Naive thymus-derived CD4-positive, alpha-beta T cell (primary cell): Measurements from ENCODE around the gene C4orf36. TPM values are rescaled to one million over a fixed set of nuclear protein-coding genes. Genes with fewer than 3 reads are reported as not detected.
A peak's percentile ranks its signal among the peaks of the same experiment; 100 is the strongest.

Experiments
- ATAC-seq: fragments of 150-1000 bp; cut with Tn5 transposase; 2 replicates; pipeline ENCODE4 v1.10.0; 2021; ENCODE audit warnings: mild to moderate bottlenecking, moderate library complexity
- CTCF ChIA-PET: fragments of 350-600 bp; sonication (Branson Sonifier 250); formaldehyde crosslinking; loops from one replicate; lab custom pipeline; 2021; ENCODE audit warnings: antibody characterized with exemption; lab: Charles Lee
- POLR2A ChIA-PET: fragments of 350-600 bp; sonication (Branson Sonifier 250); formaldehyde crosslinking; loops from one replicate; lab custom pipeline; 2021; ENCODE audit warnings: antibody characterized with exemption, inconsistent platforms; lab: Charles Lee
- DNase-seq, 9 donors: peaks; one replicate each; pipeline versions ENCODE4 v3.0.0 to v3.0.0-alpha.2; 2020 to 2022; ENCODE audit warnings: mixed read lengths in 1 of 9
- H3K27ac ChIP-seq: one replicate; pipeline ENCODE4 v1.7.0; 2013; ENCODE audit warnings: mild to moderate bottlenecking, low read depth, low read length, moderate library complexity
- H3K27me3 ChIP-seq, 2 donors: one replicate each; pipeline ENCODE4 v1.7.0; 2013; ENCODE audit warnings: low read length in 2 of 2, mild to moderate bottlenecking in 2 of 2, moderate library complexity in 2 of 2; ENCODE audit not compliant: control insufficient read depth in 2 of 2, insufficient read depth in 2 of 2
- H3K36me3 ChIP-seq, 3 experiments: 1 replicate in 2 of 3; 2 replicates in 1 of 3; pipeline ENCODE4 v1.7.0; 2013; ENCODE audit warnings: low read length in 3 of 3, mild to moderate bottlenecking in 3 of 3, moderate library complexity in 1 of 3; ENCODE audit not compliant: insufficient read depth in 3 of 3, control insufficient read depth in 2 of 3
- H3K4me1 ChIP-seq, 2 donors: one replicate each; pipeline ENCODE4 v1.7.0; 2013; ENCODE audit warnings: low read length in 2 of 2, mild to moderate bottlenecking in 2 of 2, moderate library complexity in 1 of 2; ENCODE audit not compliant: control insufficient read depth in 2 of 2, insufficient read depth in 2 of 2
- H3K4me3 ChIP-seq: 2 replicates; pipeline ENCODE4 v1.7.0; 2013; ENCODE audit warnings: mild to moderate bottlenecking, low read length
- H3K9me3 ChIP-seq, 3 experiments: 1 replicate in 2 of 3; 2 replicates in 1 of 3; pipeline ENCODE4 v1.7.0; 2013; ENCODE audit warnings: low read length in 3 of 3; ENCODE audit not compliant: control insufficient read depth in 2 of 3
- H3K27ac Mint-ChIP-seq, 9 donors: one replicate each; pipeline ENCODE4 v1.8.0; 2020 to 2022; ENCODE audit warnings: mixed read lengths in 9 of 9, mild to moderate bottlenecking in 8 of 9, moderate library complexity in 5 of 9, inconsistent platforms in 2 of 9
- H3K27me3 Mint-ChIP-seq, 5 donors: one replicate each; pipeline ENCODE4 v1.8.0; 2021 to 2022; ENCODE audit warnings: mixed read lengths in 5 of 5, mild to moderate bottlenecking in 1 of 5
- H3K36me3 Mint-ChIP-seq, 5 donors: one replicate each; pipeline ENCODE4 v1.8.0; 2020 to 2022; ENCODE audit warnings: mixed read lengths in 5 of 5, mild to moderate bottlenecking in 3 of 5, inconsistent platforms in 1 of 5
- H3K4me1 Mint-ChIP-seq, 7 donors: one replicate each; pipeline ENCODE4 v1.8.0; 2020 to 2022; ENCODE audit warnings: mixed read lengths in 7 of 7, mild to moderate bottlenecking in 3 of 7, inconsistent platforms in 1 of 7
- H3K4me3 Mint-ChIP-seq, 10 donors: one replicate each; pipeline ENCODE4 v1.8.0; 2020 to 2022; ENCODE audit warnings: mild to moderate bottlenecking in 10 of 10, mixed read lengths in 10 of 10, moderate library complexity in 6 of 10, inconsistent platforms in 2 of 10
- H3K9me3 Mint-ChIP-seq, 11 donors: one replicate each; pipeline ENCODE4 v1.8.0; 2020 to 2022; ENCODE audit warnings: mixed read lengths in 11 of 11, mild to moderate bottlenecking in 4 of 11, inconsistent platforms in 1 of 11, moderate library complexity in 1 of 11
- intact Hi-C, 2 donors: fragments of 100-400 bp; cut with micrococcal nuclease; formaldehyde crosslinking; loops; one replicate each; pipeline ENCODE4 v1.15.1; 2023
- polyA plus RNA-seq, 2 donors: library from polyadenylated mRNA; unstranded; fragments of 300-500 nt; fragmentation: Illumina TruSeq; gene quantifications; one replicate each; pipeline ENCODE4 v1.2.3, GENCODE V29; 2021
- total RNA-seq, 6 experiments: library from RNA in 5 of 6; stranded (reverse) in 5 of 6; gene quantifications; 1 replicate in 5 of 6; 2 replicates in 1 of 6; pipeline ENCODE4 v1.2.3 and lab custom pipeline; 2021 to 2026

The C4orf36 gene
- total and polyA plus RNA-seq, 7 experiments from 2014 or later = not detected

DNA sequence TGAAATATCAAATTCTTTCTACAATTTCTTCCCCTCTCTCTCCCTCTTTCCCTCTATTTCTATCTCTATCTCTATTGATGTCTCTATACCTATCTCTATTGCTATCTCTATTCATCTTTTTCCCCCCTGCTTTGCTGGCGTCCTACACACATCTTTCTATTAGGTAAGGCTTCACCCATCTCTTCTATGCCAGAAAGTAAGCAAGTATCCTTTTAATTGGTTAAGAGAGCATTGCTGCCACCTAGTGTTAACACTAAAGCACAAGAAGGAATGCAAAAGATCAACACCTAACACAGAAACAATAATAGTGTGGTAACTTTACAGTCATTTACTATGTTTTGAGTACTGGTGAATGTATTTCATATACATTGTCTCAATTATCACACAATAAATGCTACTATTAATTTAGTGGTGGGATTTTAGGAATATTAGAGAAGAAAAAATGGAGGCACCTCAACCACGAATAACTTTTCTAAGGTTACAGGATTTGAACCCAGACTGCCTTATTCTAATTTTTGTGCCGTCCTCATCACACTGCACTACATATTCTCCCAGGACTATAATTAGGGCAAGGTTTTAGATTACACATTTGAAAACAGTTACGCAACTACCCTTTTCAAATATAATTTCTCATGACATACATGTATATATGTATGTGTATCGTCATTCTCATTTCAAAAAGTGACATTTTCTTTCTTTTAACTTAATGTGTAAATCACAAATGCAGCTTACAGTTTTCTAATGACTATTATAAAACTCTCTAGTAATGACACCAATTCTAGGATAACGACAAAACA, 3.7 kb upstream of the C4orf36 start:
- CTCF ChIA-PET = no interaction called here
- Histone ChIP-seq H3K36me3 (no peaks in the 10 kb centered on the region), H3K4me1 (peaks cover 0 to 8% of the 10 kb centered on the region in 2 donors), H3K27me3 (peaks cover 0 to 3% of the 10 kb centered on the region in 2 donors), H3K27ac (no peak overlapping the region), H3K9me3 (no peaks in the 10 kb centered on the region), H3K4me3 (no peak overlapping the region)
- intact Hi-C loops = loop anchor here (1.0 to 10.0 kb wide), 5 partner anchors 299 to 1811 kb away; no protein-coding TSS in a partner anchor
- Mint-ChIP-seq H3K4me3 (no peak overlapping the region), H3K4me1 (peaks cover 0 to 12% (median 7%) of the 10 kb centered on the region in 7 donors), H3K36me3 (no peaks in the 10 kb centered on the region), H3K27me3 (peaks cover 16 to 19% (median 17%) of the 10 kb centered on the region in 5 donors), H3K27ac (no peak overlapping the region), H3K9me3 (no peaks in the 10 kb centered on the region)
- ATAC-seq (peak; percentile 68), DNase-seq (peak in 5 of 9 donors; percentile 32 to 55 (median 47))
- POLR2A ChIA-PET = no interaction called here

DNA sequence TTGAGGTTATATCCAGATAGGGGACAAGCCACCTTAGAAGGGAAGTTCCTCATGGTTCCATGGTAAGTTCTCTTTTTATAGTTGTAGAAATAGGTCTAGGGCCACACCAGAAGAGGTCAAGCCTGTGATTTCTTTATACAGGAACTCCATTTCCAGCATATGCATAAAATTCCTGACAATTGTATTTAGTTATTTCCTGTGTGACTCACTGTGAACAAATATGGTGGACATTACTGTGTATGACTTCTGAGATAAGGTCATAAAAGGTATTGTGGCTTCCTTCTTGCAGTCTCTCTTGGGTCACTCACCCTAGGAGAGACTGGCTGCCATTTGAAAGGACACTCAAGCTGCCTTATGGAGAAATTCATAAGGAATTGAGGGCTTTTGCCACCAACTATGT, 2.2 kb upstream of the C4orf36 start:
- H3K4me1 Mint-ChIP-seq = peaks cover 0 to 12% (median 7%) of the 10 kb centered on the region in 7 donors
- no peak overlapping the region for H3K27ac Mint-ChIP-seq
- Histone ChIP-seq H3K4me1 (peaks cover 0 to 8% of the 10 kb centered on the region in 2 donors), H3K27me3 (peaks cover 0 to 3% of the 10 kb centered on the region in 2 donors), H3K27ac (no peak overlapping the region), H3K4me3 (no peak overlapping the region), H3K9me3 (no peaks in the 10 kb centered on the region), H3K36me3 (no peaks in the 10 kb centered on the region)
- no peaks in the 10 kb centered on the region for H3K9me3 Mint-ChIP-seq
- H3K27me3 Mint-ChIP-seq = peaks cover 24 to 31% (median 25%) of the 10 kb centered on the region in 5 donors
- H3K4me3 Mint-ChIP-seq = no peak overlapping the region
- CTCF ChIA-PET = interaction anchor here (1.0 to 1.2 kb wide), 2 partner anchors 396 to 399 kb away, joined by 5 read pairs; no protein-coding TSS in a partner anchor
- intact Hi-C loops = loop anchor here (10.0 kb wide), 2 partner anchors 850 to 1810 kb away; no protein-coding TSS in a partner anchor
- ATAC-seq = no peak
- POLR2A ChIA-PET = no interaction called here
- H3K36me3 Mint-ChIP-seq = no peaks in the 10 kb centered on the region
- DNase-seq = no peak

GRCh38 chr4:86893136-86893535, 914 bp upstream of the C4orf36 start:
- H3K36me3 Mint-ChIP-seq = no peaks in the 10 kb centered on the region
- intact Hi-C loops = loop anchor here (10.0 kb wide), 2 partner anchors 848 to 1808 kb away; no protein-coding TSS in a partner anchor

GRCh38 chr4:86892636-86892960, 376 bp upstream of the C4orf36 start:
- H3K4me3 ChIP-seq = peak overlapping the region; percentile 40
- peak in 1 of 9 donors; percentile 8 for DNase-seq
- Mint-ChIP-seq H3K27ac (no peak overlapping the region), H3K4me1 (peaks cover 0 to 12% (median 7%) of the 10 kb centered on the region in 7 donors), H3K36me3 (peaks cover 0 to 4% (median 4%) of the 10 kb centered on the region in 5 donors), H3K27me3 (peaks cover 25 to 40% (median 27%) of the 10 kb centered on the region in 5 donors), H3K4me3 (peak overlapping the region; percentile 54 to 86 (median 80)), H3K9me3 (peaks cover 0 to 2% (median 0%) of the 10 kb centered on the region in 11 donors)
- H3K27ac ChIP-seq = no peak overlapping the region
- no peaks in the 10 kb centered on the region for H3K36me3 ChIP-seq
- peaks cover 0 to 3% of the 10 kb centered on the region in 2 donors for H3K27me3 ChIP-seq
- peaks cover 0 to 8% of the 10 kb centered on the region in 2 donors for H3K4me1 ChIP-seq
- ChIA-PET CTCF (interaction anchor here (1.3 kb wide), 1 partner anchor 9 kb away, joined by 4 read pairs; no protein-coding TSS in a partner anchor), POLR2A (no interaction called here)
- H3K9me3 ChIP-seq = no peaks in the 10 kb centered on the region
- intact Hi-C loops = loop anchor here (10.0 kb wide), 2 partner anchors 848 to 1808 kb away; no protein-coding TSS in a partner anchor
- ATAC-seq = peak; percentile 27

More at GRCh38 chr4:86893136-86893535, 914 bp upstream of the C4orf36 start:
- ChIA-PET POLR2A (no interaction called here), CTCF (interaction anchor here (1.3 kb wide), 1 partner anchor 9 kb away, joined by 4 read pairs; no protein-coding TSS in a partner anchor)
- H3K27ac ChIP-seq = no peak overlapping the region
- ATAC-seq (no peak), DNase-seq (no peak)
- peaks cover 0 to 12% (median 7%) of the 10 kb centered on the region in 7 donors for H3K4me1 Mint-ChIP-seq
- peaks cover 25 to 40% (median 27%) of the 10 kb centered on the region in 5 donors for H3K27me3 Mint-ChIP-seq
- peaks cover 0 to 8% of the 10 kb centered on the region in 2 donors for H3K4me1 ChIP-seq
- no peak overlapping the region for H3K4me3 ChIP-seq
- H3K27me3 ChIP-seq = peaks cover 0 to 3% of the 10 kb centered on the region in 2 donors
- no peaks in the 10 kb centered on the region for H3K36me3 ChIP-seq
- H3K27ac Mint-ChIP-seq = no peak overlapping the region
- H3K9me3 ChIP-seq = no peaks in the 10 kb centered on the region
- no peaks in the 10 kb centered on the region for H3K9me3 Mint-ChIP-seq
- peak overlapping the region; percentile 54 to 86 (median 80) for H3K4me3 Mint-ChIP-seq

GRCh38 chr4:86890790-86891189, 1.4 kb downstream of the C4orf36 start:
- intact Hi-C loops = loop anchor here (10.0 kb wide), 2 partner anchors 846 to 1806 kb away; no protein-coding TSS in a partner anchor
- Histone ChIP-seq H3K36me3 (no peaks in the 10 kb centered on the region), H3K4me3 (no peak overlapping the region), H3K27ac (no peak overlapping the region), H3K27me3 (peaks cover 0 to 3% of the 10 kb centered on the region in 2 donors), H3K4me1 (peaks cover 0 to 8% of the 10 kb centered on the region in 2 donors), H3K9me3 (no peaks in the 10 kb centered on the region)
- ATAC-seq = no peak
- DNase-seq = no peak
- H3K27ac Mint-ChIP-seq = no peak overlapping the region
- H3K9me3 Mint-ChIP-seq = peaks cover 0 to 2% (median 0%) of the 10 kb centered on the region in 11 donors
- H3K27me3 Mint-ChIP-seq = peaks cover 25 to 40% (median 27%) of the 10 kb centered on the region in 5 donors
- H3K4me3 Mint-ChIP-seq = peak overlapping the region; percentile 13 to 88 (median 76)
- peaks cover 0 to 12% (median 7%) of the 10 kb centered on the region in 7 donors for H3K4me1 Mint-ChIP-seq
- POLR2A ChIA-PET = no interaction called here
- H3K36me3 Mint-ChIP-seq = peaks cover 0 to 7% (median 5%) of the 10 kb centered on the region in 5 donors
- CTCF ChIA-PET = no interaction called here

GRCh38 chr4:86879641-86880040, 12.6 kb downstream of the C4orf36 start:
- Histone ChIP-seq H3K9me3 (peaks cover 0 to 6% (median 0%) of the 10 kb centered on the region in 3 experiments), H3K27ac (no peak overlapping the region), H3K27me3 (no peaks in the 10 kb centered on the region), H3K4me3 (no peak overlapping the region), H3K4me1 (no peaks in the 10 kb centered on the region), H3K36me3 (no peaks in the 10 kb centered on the region)
- H3K27me3 Mint-ChIP-seq = peaks cover 0 to 3% (median 0%) of the 10 kb centered on the region in 5 donors
- DNase-seq (no peak), ATAC-seq (no peak)
- ChIA-PET CTCF (no interaction called here), POLR2A (no interaction called here)
- peaks cover 0 to 33% (median 10%) of the 10 kb centered on the region in 11 donors for H3K9me3 Mint-ChIP-seq
- intact Hi-C loops = no loop called here
- H3K4me3 Mint-ChIP-seq = no peak overlapping the region
- H3K27ac Mint-ChIP-seq = no peak overlapping the region
- H3K36me3 Mint-ChIP-seq = peaks cover 0 to 6% (median 4%) of the 10 kb centered on the region in 5 donors
- H3K4me1 Mint-ChIP-seq = no peaks in the 10 kb centered on the region
